H54 (cell line): ENCODE results near the gene DGCR2.
A peak's percentile ranks its signal among the peaks of the same experiment; 100 is the strongest.
"Not testable (repeated sequence)": the region's sequence is repeated elsewhere in the genome, so short reads cannot be mapped to it uniquely, and the experiment has no call there.

ENCODE experiments used
- DNase-seq: peaks from one replicate; pipeline ENCODE4 v3.0.0; 2011; ENCODE audit warnings: low spot score, mixed read lengths; ENCODE audit not compliant: insufficient read length
- FAIRE-seq: peaks from 3 replicates; lab custom pipeline; 2011; peaks lifted over from hg19 to GRCh38; lab: Jason Lieb, UNC
- POLR2A ChIP-seq: IDR thresholded peaks from 2 replicates; pipeline ENCODE4 v1.6.1; 2011; ENCODE audit warnings: low read depth, mild to moderate bottlenecking, low read length

DGCR2 gene, protein sequence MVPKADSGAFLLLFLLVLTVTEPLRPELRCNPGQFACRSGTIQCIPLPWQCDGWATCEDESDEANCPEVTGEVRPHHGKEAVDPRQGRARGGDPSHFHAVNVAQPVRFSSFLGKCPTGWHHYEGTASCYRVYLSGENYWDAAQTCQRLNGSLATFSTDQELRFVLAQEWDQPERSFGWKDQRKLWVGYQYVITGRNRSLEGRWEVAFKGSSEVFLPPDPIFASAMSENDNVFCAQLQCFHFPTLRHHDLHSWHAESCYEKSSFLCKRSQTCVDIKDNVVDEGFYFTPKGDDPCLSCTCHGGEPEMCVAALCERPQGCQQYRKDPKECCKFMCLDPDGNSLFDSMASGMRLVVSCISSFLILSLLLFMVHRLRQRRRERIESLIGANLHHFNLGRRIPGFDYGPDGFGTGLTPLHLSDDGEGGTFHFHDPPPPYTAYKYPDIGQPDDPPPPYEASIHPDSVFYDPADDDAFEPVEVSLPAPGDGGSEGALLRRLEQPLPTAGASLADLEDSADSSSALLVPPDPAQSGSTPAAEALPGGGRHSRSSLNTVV

DNA sequence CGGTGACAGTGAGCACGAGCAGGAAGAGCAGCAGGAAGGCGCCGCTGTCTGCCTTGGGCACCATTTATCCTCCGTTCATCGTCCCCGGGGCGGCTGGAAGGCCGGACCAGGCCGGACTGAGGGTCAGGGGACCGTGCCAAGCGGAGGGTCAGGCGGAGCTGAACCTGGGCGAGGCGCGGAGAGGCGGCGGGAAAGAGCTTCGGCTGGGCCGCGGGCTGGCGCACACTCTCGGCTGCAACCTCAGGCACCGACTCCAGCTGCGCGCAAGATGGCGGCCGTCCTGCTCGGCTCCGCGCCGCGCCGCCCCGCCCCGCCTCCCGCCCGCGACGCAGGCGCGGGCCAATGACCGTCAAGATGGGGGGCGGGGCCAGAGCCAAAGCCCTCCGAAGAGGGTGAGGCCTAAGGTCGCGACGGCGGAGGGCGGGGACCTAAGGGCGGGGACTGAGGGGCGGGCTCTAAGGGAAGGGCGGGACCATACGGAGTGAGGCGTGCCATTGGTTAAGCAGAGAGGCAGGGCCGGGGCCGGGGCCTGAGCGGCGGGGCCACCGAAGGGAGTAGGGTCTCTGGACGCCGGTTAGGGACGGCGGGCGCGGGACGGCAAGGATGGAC lies at the start of gene DGCR2:
Gene DGCR2 (minus strand): TSS at position 270 of the 609 bp plus-strand sequence. CDS start 206 bp downstream, at position 64.
- FAIRE-seq = no peak
- peak; percentile 89 for DNase-seq
- TF ChIP-seq POLR2A = peak; percentile 81

GRCh38 chr22:19169947-19170318 lies 47.7 kb upstream of the DGCR2 start:
- DNase-seq (no peak), FAIRE-seq (no peak)
- no peak for TF ChIP-seq POLR2A

DNA sequence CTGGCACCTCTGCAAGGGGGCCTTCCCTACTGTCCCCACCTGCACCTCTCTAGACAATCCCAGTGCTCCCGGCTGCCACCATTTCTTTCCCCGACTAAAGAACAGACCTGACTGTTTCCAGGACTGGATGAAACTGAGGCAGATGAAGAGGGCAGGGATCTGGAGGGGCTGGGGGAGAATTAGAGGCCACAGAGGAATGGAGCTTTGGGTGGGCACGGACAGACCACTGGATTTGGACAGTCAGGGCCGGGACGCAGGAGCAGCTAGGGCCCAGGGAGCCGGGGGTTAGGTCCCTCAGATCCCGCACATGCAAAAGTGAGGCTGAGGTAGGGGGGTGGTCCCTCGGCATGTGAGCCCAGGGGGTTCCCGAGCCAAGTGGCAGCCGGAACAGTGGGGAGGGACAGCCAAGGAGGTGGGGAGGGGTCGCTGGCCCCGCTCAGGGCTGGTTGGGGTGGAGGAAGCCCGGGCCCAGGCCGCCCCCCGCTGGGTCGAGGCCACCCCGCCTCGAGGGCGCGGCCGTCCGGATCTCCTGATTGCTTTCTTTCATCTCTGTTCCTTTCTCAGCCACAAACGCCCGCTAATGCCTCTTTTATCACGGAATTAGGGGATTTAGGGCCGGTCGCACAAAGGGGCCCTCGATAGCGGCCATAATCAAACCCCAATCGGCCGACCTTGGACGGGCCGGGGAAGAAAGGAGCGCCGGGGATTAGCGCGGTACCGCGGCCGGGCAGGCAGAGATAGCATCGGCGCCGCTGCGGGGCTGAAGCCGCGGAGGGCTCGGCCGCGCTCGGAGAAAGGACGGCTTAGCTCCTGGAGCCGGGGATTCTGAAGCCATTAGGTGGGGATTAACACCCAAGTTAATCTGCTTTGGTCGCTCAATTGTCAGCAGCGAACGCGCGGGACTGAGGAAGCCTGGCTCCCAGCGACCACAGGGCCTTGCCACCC lies 47.1 kb upstream of the DGCR2 start:
- TF ChIP-seq POLR2A = no peak
- DNase-seq (no peak), FAIRE-seq (no peak)

DNA sequence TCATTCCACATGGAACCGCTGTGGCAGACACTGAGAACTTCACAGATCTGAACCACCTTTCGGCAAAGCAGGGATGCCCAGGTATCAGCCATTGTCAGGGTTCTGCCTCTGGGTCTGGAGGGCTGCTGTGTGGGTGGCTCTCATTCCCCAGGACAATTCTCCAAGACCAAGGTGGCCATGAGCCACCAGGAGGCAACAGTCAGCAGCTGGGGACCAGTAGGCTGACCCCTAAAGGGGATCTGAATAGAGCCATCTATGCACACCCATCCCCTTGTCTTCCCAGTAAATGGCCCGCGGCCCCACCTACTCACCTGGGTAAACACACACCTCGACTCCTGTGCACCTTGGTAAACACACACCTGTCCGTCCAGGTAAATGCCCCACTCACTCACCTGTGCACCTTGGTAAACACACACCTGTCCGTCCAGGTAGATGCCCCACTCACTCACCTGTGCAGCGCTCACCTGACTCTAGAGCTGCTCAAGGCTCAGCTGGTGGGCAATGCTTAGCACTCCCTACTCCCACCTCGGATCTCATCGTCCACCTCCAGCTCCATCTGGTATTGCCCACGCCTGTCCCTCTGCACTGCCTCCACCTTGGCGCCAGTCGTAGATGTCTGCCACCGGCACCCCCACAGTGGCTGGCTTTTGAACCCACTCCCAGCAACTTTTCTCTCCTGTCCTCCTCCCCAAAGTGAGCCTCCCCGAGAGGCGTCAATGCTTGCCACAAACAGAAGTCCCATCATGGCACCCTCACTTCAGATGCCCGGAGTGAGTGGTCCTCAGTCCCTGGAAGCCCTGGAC lies 46.1 kb upstream of the DGCR2 start:
- DNase-seq (no peak), FAIRE-seq (no peak)
- TF ChIP-seq POLR2A = no peak

GRCh38 chr22:19167106-19167869 lies 45.1 kb upstream of the DGCR2 start:
- no peak for TF ChIP-seq POLR2A

DNA sequence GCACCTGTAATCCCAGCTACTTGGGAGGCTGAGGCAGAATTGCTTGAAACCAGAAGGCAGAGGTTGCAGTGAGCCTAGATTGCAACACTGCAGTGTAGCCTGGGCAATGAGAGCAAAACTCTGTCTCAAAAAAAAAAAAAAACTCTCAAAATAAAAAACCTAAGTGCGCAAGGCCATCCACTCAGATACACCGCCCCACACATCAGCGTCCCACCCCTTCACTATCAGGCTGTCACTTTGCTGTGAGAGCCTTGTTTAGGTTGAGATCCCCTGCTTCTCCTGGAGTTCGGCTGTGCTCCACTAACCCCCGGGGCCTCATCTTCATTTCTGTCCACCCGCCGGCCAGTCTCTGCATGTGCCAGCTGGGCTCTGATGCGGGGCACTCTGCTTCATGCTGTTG lies 44.2 kb upstream of the DGCR2 start:
- DNase-seq (no peak), FAIRE-seq (no peak)
- no peak for TF ChIP-seq POLR2A

More at GRCh38 chr22:19167106-19167869, 45.1 kb upstream of the DGCR2 start:
- DNase-seq (no peak), FAIRE-seq (no peak)

DNA sequence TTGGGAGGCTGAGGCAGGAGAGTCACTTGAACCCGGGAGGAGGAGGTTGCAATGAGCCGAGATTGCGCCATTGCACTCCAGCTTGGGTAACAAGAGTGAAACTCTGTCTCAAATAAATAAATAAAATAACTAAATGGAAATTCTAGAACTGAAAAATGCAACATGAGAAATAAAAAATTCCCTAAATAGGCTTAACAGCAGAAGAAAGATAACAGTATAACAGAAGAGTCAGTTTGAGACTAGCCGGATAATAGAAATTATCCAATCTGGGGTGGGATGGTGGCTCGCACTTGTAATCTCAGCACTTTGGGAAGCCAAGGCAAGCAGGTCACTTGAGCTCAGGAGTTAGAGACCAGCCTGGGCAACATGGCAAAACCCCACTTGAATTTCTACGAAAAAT lies 42.2 kb upstream of the DGCR2 start:
- DNase-seq = no peak
- no peak for TF ChIP-seq POLR2A
- no peak for FAIRE-seq

DNA sequence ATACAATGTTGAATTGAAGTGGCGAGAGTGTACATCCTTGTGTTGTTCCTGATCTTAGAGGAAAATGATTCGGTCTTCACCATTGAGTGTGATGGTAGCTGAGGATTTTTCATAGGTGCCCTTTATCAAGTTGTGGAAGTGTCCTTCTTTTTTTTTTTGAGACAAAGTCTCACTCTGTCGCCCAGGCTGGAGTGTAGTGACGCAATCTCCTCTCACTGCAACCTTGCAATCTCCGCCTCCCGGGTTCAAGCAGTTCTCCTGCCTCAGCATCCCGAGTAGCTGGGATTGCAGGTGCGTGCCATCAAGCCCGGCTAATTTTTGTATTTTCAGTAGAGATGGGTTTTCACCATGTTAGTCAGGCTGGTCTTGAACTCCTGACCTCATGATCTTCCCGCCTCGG lies 36.4 kb upstream of the DGCR2 start:
- DNase-seq, FAIRE-seq: not testable (repeated sequence)

DNA sequence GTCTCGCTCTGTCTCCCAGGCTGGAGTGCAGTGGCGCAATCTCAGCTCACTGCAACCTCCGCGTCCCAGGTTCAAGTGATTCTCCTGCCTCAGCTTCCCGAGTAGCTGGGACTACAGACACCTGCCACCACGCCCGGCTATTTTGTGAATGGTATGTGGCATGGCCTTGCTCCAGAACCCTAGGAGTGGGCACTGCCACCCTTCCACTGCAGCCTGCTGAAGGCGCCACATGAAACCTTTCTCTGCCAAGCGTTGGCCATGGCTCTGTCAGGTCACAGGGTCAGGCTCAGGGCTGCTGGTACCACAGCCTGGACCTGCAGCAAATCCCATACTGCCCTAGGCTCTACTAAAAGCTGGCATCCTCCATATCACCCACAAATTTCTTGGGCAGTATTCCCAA lies 33.9 kb upstream of the DGCR2 start:
- DNase-seq, FAIRE-seq: not testable (repeated sequence)

DNA sequence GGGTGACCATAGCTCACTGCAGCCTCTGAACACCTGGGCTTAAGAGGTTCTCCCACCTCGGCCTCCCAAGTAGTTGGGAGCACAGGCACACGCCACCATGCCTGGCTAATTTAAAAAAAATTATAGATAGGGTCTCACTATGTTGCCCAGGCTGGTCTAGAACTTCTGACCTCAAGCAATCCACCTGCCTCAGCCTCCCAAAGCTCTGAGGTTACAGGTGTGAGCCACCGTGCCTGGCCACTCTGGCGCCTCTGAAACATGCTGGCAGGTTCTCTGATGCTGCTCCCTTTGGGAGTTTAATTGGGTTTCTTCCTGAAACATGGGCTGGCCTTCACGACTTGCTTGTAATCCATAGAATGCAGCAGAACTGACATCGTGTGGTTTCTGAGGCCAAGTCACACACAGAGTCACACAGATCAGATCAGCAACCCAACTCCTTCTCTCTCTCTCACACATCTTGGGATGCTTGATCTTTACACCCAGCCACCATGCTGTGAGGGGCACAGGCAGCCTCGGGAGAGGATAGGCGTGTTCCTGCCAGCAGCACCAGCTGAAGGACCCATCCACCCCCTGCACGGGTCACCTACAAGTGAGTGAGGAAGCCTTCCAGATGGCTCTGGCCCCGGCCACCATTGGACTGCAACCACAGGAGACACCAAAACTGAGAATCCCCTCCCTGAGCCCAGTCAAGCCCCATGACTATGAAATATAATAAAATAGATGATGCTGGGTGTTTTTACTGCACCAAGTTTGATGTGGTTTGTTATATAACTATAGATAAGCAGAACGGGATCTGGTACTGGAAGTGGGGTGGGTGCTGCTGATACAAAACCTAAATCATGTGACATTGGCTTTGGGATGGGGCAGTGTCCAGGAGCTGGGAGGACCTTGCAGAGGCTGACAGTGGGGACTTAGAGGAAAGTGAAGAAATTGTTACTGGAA lies 31.0 kb upstream of the DGCR2 start:
- TF ChIP-seq POLR2A = no peak
- DNase-seq = no peak
- no peak for FAIRE-seq
